Spleen (tissue), 11 donors: ENCODE results near the gene MYL5. TPM values are rescaled to one million over a fixed set of nuclear protein-coding genes. Genes with fewer than 3 reads are reported as not detected.
"Not testable (repeated sequence)": the region's sequence is repeated elsewhere in the genome, so short reads cannot be mapped to it uniquely, and the experiment has no call there.

ENCODE experiments used
- DNase-seq: peaks from one replicate; pipeline ENCODE4 v3.0.0-alpha.2; 2020
- H3K27ac ChIP-seq, 8 donors: fragments of 200-600 bp; sonication (generic) in 7 of 8; 1 replicate in 4 of 8; 2 replicates in 4 of 8; pipeline versions ENCODE4 v1.5.0 to v1.8.0; 2016 to 2021; ENCODE audit warnings: inconsistent platforms in 4 of 8, mild to moderate bottlenecking in 4 of 8, moderate library complexity in 1 of 8
- H3K27me3 ChIP-seq, 7 donors: fragments of 200-600 bp; sonication (generic) in 6 of 7; replicated peaks in 1 of 7; 1 replicate in 4 of 7; 2 replicates in 3 of 7; pipeline versions ENCODE4 v1.5.0 to v1.8.0; 2016 to 2021; ENCODE audit warnings: inconsistent platforms in 3 of 7, mild to moderate bottlenecking in 1 of 7
- H3K36me3 ChIP-seq, 6 donors: fragments of 200-600 bp; sonication (generic) in 5 of 6; 1 replicate in 4 of 6; 2 replicates in 2 of 6; pipeline versions ENCODE4 v1.5.0 to v1.8.0; 2016 to 2021; ENCODE audit warnings: inconsistent platforms in 2 of 6
- H3K4me1 ChIP-seq, 6 donors: fragments of 200-600 bp; sonication (generic) in 5 of 6; 1 replicate in 3 of 6; 2 replicates in 3 of 6; pipeline versions ENCODE4 v1.5.0 to v1.8.0; 2016 to 2021; ENCODE audit warnings: inconsistent platforms in 3 of 6
- H3K4me3 ChIP-seq, 8 donors: fragments of 200-600 bp; sonication (generic) in 7 of 8; 1 replicate in 4 of 8; 2 replicates in 4 of 8; pipeline versions ENCODE4 v1.5.0 to v1.8.0; 2016 to 2021; ENCODE audit warnings: inconsistent platforms in 4 of 8, mild to moderate bottlenecking in 4 of 8, moderate library complexity in 2 of 8
- H3K9me3 ChIP-seq, 8 donors: fragments of 200-600 bp; sonication (generic) in 7 of 8; 1 replicate in 4 of 8; 2 replicates in 4 of 8; pipeline versions ENCODE4 v1.5.0 to v1.8.0; 2016 to 2021; ENCODE audit warnings: inconsistent platforms in 4 of 8
- POLR2AphosphoS5 ChIP-seq, 3 donors: sonication (generic); formaldehyde crosslinking; IDR thresholded peaks; one replicate each; pipeline ENCODE4 v1.5.1; 2017; ENCODE audit warnings: antibody characterized with exemption in 3 of 3
- WGBS, 5 donors: extraction: QIAGEN DNeasy Blood & Tissue Kit in 3 of 5; methylation state at CpG; one replicate each; pipeline versions ENCODE4 v1.1.5 to v1.1.7; 2013 to 2018; 5-methylcytosine and 5-hydroxymethylcytosine counted together
- intact Hi-C: fragments of 100-400 bp; cut with DNase I; formaldehyde crosslinking; loops from one replicate; pipeline ENCODE4 v1.15.0; 2023; ENCODE audit warnings: low total_unique reads
- polyA plus RNA-seq, 3 donors: library from polyadenylated mRNA; stranded (reverse); fragments of 200-250 nt; gene quantifications; one replicate each; pipeline ENCODE4 v1.2.1, GENCODE V29; 2013
- total RNA-seq, 7 donors: library from RNA; depleted of rRNA in 3 of 7; stranded (reverse); fragments of >200 nt in 3 of 7; fragmentation: NEBNext Ultra II Directional in 4 of 7; extraction: Animal tissue kit (Norgen Biotek cat#: 25700) in 4 of 7; gene quantifications; one replicate each; pipeline versions ENCODE4 v1.1.0 to v1.2.1, GENCODE V29; 2016 to 2021
- donor health status: healthy with polysubstance abuse.
- donor health status: DM: no; HTN: no; CAD: no; lungs with moderate emphysema.
- donor health status: DM: no; HTN: no; CAD: no.
- donor health status: Bipolar disorder and iron deficiency.
- donor health status: healthy.
- donor health status: DM: no; HTN: no; CAD: no.
- donor health status: DM: yes; HTN: yes; CAD: no.

Gene MYL5
- total and polyA plus RNA-seq, 10 donors = 9.2 to 32.6 (median 19.2) TPM

- H3K27me3 ChIP-seq, H3K27ac ChIP-seq, H3K9me3 ChIP-seq, H3K4me3 ChIP-seq, DNase-seq, intact Hi-C loops: not testable (repeated sequence)
- 92 to 97% (median 96%) methylated on average over 18 to 54 of the region's 68 CpGs for WGBS, 5 donors
- Histone ChIP-seq H3K36me3 (peaks cover 0 to 75% (median 54%) of the 10 kb centered on the region in 6 donors), H3K4me1 (peaks cover 0 to 22% (median 5%) of the 10 kb centered on the region in 6 donors)
- TF ChIP-seq POLR2AphosphoS5 (IDR thresholded peaks at IDR 0.05) = peak in 1 of 3 donors; percentile 35
These were observed 56.9 kb downstream of the MYL5 start for GRCh38 chr4:730946-731904.

Other genes starting within 250 kb of the MYL5 start
- 10 to 100 TPM; 30.5 to 54.9 (median 44.8) TPM for gene ZNF721, start 175.4 kb upstream of the MYL5 start, total RNA-seq
- gene ZNF721, start 175.4 kb upstream of the MYL5 start, polyA plus RNA-seq = 10 to 100 TPM; 11.9 to 14.2 (median 12.8) TPM
- 100 to 1,000 TPM in 1 of 7 donors, 10 to 100 TPM in 6; 60.6 to 102 (median 85.0) TPM for gene PIGG, start 175.3 kb upstream of the MYL5 start, total RNA-seq
- gene PIGG, start 175.3 kb upstream of the MYL5 start, polyA plus RNA-seq = 10 to 100 TPM; 28.0 to 60.6 (median 49.1) TPM
- gene TMEM271, start 98.2 kb upstream of the MYL5 start, total RNA-seq = not detected
- not detected for gene TMEM271, start 98.2 kb upstream of the MYL5 start, polyA plus RNA-seq
- 10 to 100 TPM in 6 of 7 donors, 1 to 10 TPM in 1; 10.0 to 19.8 (median 15.8) TPM for gene PDE6B, start 49.0 kb upstream of the MYL5 start, total RNA-seq
- gene PDE6B, start 49.0 kb upstream of the MYL5 start, polyA plus RNA-seq = 1 to 10 TPM; 4.4 to 7.7 (median 6.1) TPM
- 100 to 1,000 TPM in 4 of 7 donors, 10 to 100 TPM in 3; 51.7 to 187 (median 160) TPM for gene ATP5ME, start 266 bp upstream of the MYL5 start, total RNA-seq
- 100 to 1,000 TPM; 444 to 497 (median 461) TPM for gene ATP5ME, start 266 bp upstream of the MYL5 start, polyA plus RNA-seq
- gene SLC49A3, start 14.6 kb downstream of the MYL5 start, total RNA-seq = 10 to 100 TPM; 11.2 to 28.8 (median 21.2) TPM
- gene SLC49A3, start 14.6 kb downstream of the MYL5 start, polyA plus RNA-seq = 10 to 100 TPM in 2 of 3 donors, 1 to 10 TPM in 1; 5.6 to 19.3 (median 11.7) TPM
- 100 to 1,000 TPM in 1 of 7 donors, 10 to 100 TPM in 6; 52.0 to 102 (median 80.3) TPM for gene PCGF3, start 31.3 kb downstream of the MYL5 start, total RNA-seq
- gene PCGF3, start 31.3 kb downstream of the MYL5 start, polyA plus RNA-seq = 10 to 100 TPM; 29.7 to 84.2 (median 53.3) TPM
- 10 to 100 TPM in 4 of 7 donors, 1 to 10 TPM in 3; 1.3 to 20.7 (median 12.4) TPM for gene CPLX1, start 151.6 kb downstream of the MYL5 start, total RNA-seq
- 10 to 100 TPM in 2 of 3 donors, 1 to 10 TPM in 1; 5.1 to 12.3 (median 10.7) TPM for gene CPLX1, start 151.6 kb downstream of the MYL5 start, polyA plus RNA-seq